Hepatocyte (in vitro differentiated cells): ENCODE results near the gene PCYOX1L. TPM values are rescaled to one million over a fixed set of nuclear protein-coding genes. Genes with fewer than 3 reads are reported as not detected.

Source experiments
- DNase-seq: peaks from one replicate; pipeline ENCODE4 v3.0.0-alpha.2; 2016; ENCODE audit warnings: low spot score
- H2AFZ ChIP-seq: fragments of 200-600 bp; sonication (generic); 2 replicates; pipeline ENCODE4 v1.6.0; 2016; ENCODE audit warnings: antibody characterized with exemption, mild to moderate bottlenecking
- H3K27ac ChIP-seq: fragments of 200-600 bp; sonication (generic); 2 replicates; pipeline ENCODE4 v1.5.1; 2016; ENCODE audit warnings: mild to moderate bottlenecking
- H3K27me3 ChIP-seq: fragments of 200-600 bp; sonication (generic); 2 replicates; pipeline ENCODE4 v1.6.1; 2016
- H3K36me3 ChIP-seq: fragments of 200-600 bp; sonication (generic); replicated peaks from 2 replicates; pipeline ENCODE4 v1.5.1; 2016; ENCODE audit warnings: low read depth; ENCODE audit not compliant: insufficient read depth
- H3K4me1 ChIP-seq: fragments of 200-600 bp; sonication (generic); 2 replicates; pipeline ENCODE4 v1.5.1; 2016; ENCODE audit warnings: mild to moderate bottlenecking, moderate library complexity; ENCODE audit not compliant: insufficient read depth
- H3K4me2 ChIP-seq: fragments of 200-600 bp; sonication (generic); 2 replicates; pipeline ENCODE4 v1.6.0; 2016
- H3K4me3 ChIP-seq: fragments of 200-600 bp; sonication (generic); 2 replicates; pipeline ENCODE4 v1.5.1; 2016; ENCODE audit warnings: mild to moderate bottlenecking
- H3K79me2 ChIP-seq: fragments of 200-600 bp; sonication (generic); 2 replicates; pipeline ENCODE4 v1.6.0; 2017; ENCODE audit warnings: mild to moderate bottlenecking
- H3K9me2 ChIP-seq: fragments of 200-600 bp; sonication (generic); replicated peaks from 2 replicates; pipeline ENCODE4 v1.6.0; 2017; ENCODE audit warnings: mild to moderate bottlenecking; ENCODE audit not compliant: insufficient read depth
- H3K9me3 ChIP-seq: fragments of 200-600 bp; sonication (generic); 2 replicates; pipeline ENCODE4 v1.5.1; 2016; ENCODE audit warnings: low read depth, mild to moderate bottlenecking
- H4K20me1 ChIP-seq: fragments of 200-600 bp; sonication (generic); 2 replicates; pipeline ENCODE4 v1.6.0; 2016; ENCODE audit warnings: mild to moderate bottlenecking; ENCODE audit not compliant: insufficient read depth, poor library complexity, severe bottlenecking
- EZH2 ChIP-seq: fragments of 200-600 bp; sonication (generic); IDR thresholded peaks from 2 replicates; pipeline ENCODE4 v1.6.1; 2016; ENCODE audit warnings: antibody characterized with exemption, mild to moderate bottlenecking, borderline replicate concordance
- EZH2phosphoT487 ChIP-seq: fragments of 200-600 bp; sonication (generic); IDR thresholded peaks from one replicate; pipeline ENCODE4 v1.6.1; 2018; ENCODE audit warnings: antibody characterized with exemption, mild to moderate bottlenecking, low read depth, moderate library complexity; ENCODE audit not compliant: unreplicated experiment, severe bottlenecking
- WGBS: methylation state at CpG from one replicate; pipeline ENCODE4 v1.1.6; 2016; ENCODE audit warnings: low lambda C conversion rate; ENCODE audit errors: missing lambda C conversion rate; 5-methylcytosine and 5-hydroxymethylcytosine counted together
- polyA plus RNA-seq: library from polyadenylated mRNA; unstranded; fragments of >200 nt; fragmentation: Nextera tagmentation; extraction: Ambion mirVana; gene quantifications from 2 replicates; pipeline ENCODE4 v1.2.1, GENCODE V29; 2016
- total RNA-seq: library from RNA; depleted of rRNA; stranded (reverse); fragments of >200 nt; gene quantifications from 2 replicates; pipeline ENCODE4 v1.2.3, GENCODE V29; 2014
- TF ChIP-seq, protein P1 (sequence below): fragments of 200-600 bp; sonication (generic); IDR thresholded peaks from 2 replicates; pipeline ENCODE4 v1.5.1; 2016; ENCODE audit warnings: antibody characterized with exemption, mild to moderate bottlenecking; ENCODE audit not compliant: poor library complexity

Gene PCYOX1L
- total and polyA plus RNA-seq, 2 experiments from 2014 or later: 9.1 to 14.4 TPM

DNA sequence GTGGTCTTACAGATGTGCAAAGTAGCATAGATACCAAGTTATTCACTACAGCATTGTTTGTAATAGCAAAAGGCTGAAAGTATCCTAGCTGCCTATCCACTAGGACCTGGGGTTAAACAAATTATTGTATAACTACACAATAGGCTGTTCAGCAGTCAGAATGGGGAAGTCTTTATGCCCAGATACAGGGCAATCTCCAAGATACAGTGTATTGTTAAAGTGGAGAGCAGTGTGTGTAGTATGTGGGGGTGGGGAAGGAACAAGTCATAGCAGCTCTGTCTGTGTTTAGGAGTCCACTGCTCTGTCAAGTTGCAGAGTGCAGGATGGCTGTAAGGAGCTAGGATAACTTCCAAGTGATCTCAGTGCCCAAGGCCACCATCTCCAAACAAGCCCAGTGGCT is 5.5 kb downstream of the PCYOX1L start:
- H3K79me2 ChIP-seq: no peaks in the 10 kb centered on the region
- no peaks in the 10 kb centered on the region for H3K9me3 ChIP-seq
- H3K9me2 ChIP-seq: no peaks in the 10 kb centered on the region
- H3K27ac ChIP-seq: no peak overlapping the region
- no peak overlapping the region for H3K4me2 ChIP-seq
- TF ChIP-seq EZH2 (no peak), EZH2phosphoT487 (no peak)
- TF ChIP-seq, protein P1, sequence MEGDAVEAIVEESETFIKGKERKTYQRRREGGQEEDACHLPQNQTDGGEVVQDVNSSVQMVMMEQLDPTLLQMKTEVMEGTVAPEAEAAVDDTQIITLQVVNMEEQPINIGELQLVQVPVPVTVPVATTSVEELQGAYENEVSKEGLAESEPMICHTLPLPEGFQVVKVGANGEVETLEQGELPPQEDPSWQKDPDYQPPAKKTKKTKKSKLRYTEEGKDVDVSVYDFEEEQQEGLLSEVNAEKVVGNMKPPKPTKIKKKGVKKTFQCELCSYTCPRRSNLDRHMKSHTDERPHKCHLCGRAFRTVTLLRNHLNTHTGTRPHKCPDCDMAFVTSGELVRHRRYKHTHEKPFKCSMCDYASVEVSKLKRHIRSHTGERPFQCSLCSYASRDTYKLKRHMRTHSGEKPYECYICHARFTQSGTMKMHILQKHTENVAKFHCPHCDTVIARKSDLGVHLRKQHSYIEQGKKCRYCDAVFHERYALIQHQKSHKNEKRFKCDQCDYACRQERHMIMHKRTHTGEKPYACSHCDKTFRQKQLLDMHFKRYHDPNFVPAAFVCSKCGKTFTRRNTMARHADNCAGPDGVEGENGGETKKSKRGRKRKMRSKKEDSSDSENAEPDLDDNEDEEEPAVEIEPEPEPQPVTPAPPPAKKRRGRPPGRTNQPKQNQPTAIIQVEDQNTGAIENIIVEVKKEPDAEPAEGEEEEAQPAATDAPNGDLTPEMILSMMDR: no peak
- H3K4me1 ChIP-seq: peaks cover 2% of the 10 kb centered on the region
- no peak overlapping the region for H3K4me3 ChIP-seq
- no peak for DNase-seq
- no peaks in the 10 kb centered on the region for H3K27me3 ChIP-seq
- no peaks in the 10 kb centered on the region for H4K20me1 ChIP-seq
- H3K36me3 ChIP-seq: no peaks in the 10 kb centered on the region
- no peak overlapping the region for H2AFZ ChIP-seq

DNA sequence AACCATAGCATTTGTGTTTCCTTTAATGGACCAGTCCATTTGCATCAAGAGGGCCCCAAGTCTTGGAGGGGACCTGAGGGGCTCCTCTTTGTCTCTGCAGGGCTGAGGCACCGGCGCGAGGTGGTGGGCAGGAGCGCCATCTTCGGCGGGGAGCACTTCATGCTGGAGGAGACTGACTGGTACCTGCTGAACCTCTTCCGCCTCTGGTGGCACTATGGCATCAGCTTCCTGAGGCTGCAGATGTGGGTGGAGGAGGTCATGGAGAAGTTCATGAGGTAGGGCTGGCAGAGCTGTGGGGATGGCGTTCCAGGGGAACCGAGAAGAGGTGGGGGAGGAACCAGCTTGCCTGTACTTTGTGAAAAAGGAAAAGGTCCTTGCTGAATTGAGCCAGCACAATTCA is 6.1 kb downstream of the PCYOX1L start:
- H4K20me1 ChIP-seq: no peaks in the 10 kb centered on the region
- WGBS: 94% methylated on average over 9 of the region's 9 CpGs
- H3K27me3 ChIP-seq: no peaks in the 10 kb centered on the region
- H3K27ac ChIP-seq: no peak overlapping the region
- no peak for DNase-seq
- no peaks in the 10 kb centered on the region for H3K79me2 ChIP-seq
- no peaks in the 10 kb centered on the region for H3K36me3 ChIP-seq
- no peak overlapping the region for H2AFZ ChIP-seq
- TF ChIP-seq EZH2phosphoT487 (no peak), EZH2 (no peak)
- TF ChIP-seq, protein P1: no peak
- H3K4me3 ChIP-seq: no peak overlapping the region
- H3K4me2 ChIP-seq: no peak overlapping the region
- H3K9me3 ChIP-seq: no peaks in the 10 kb centered on the region
- no peaks in the 10 kb centered on the region for H3K4me1 ChIP-seq
- H3K9me2 ChIP-seq: no peaks in the 10 kb centered on the region

DNA sequence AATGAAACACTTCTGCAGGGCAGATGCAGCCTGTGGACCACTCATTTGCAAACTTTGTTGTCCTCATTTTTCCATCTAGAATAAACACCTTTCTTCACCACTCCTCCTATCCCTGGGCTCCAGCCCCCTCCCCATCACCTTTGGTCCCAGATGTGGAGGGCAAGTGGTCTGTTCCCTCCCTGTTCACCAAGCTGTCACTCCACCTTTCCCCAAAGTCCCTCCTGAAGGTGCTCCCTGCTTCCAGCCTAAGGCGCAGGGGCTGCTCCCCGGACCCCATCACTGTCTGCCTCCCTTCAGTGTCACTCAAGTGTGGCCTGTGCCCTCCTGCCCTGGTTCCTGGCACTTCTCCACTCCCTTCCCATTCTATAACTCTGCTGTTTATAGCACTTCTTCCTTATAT is 6.9 kb downstream of the PCYOX1L start:
- Histone ChIP-seq H3K9me3 (no peaks in the 10 kb centered on the region), H3K9me2 (no peaks in the 10 kb centered on the region), H3K4me1 (no peaks in the 10 kb centered on the region), H3K27me3 (no peaks in the 10 kb centered on the region), H3K36me3 (no peaks in the 10 kb centered on the region), H3K79me2 (no peaks in the 10 kb centered on the region), H4K20me1 (no peaks in the 10 kb centered on the region), H3K4me3 (no peak overlapping the region), H2AFZ (no peak overlapping the region), H3K4me2 (no peak overlapping the region), H3K27ac (no peak overlapping the region)
- 94% methylated on average over 2 of the region's 2 CpGs for WGBS
- TF ChIP-seq EZH2 (no peak), EZH2phosphoT487 (no peak)
- TF ChIP-seq, protein P1: no peak
- DNase-seq: no peak

DNA sequence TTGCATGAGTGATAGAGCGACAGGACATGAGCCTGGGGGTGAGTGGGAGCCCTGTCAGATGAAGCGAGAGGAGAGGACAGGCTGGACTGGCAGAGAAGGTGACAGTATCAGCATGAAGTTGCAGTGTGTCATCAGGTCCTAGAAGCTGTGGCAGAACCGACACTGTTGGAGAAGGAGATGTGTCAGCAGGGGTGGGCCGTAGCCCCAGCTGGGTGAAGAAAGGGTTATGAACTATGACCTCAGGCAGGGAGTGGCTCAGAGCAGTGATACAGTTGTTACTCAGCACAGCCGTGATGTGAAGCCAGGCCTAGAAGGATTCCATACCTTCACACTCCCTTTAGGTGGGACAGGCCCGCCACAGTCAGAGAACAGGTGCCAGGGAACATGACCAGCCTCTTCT is 7.6 kb downstream of the PCYOX1L start:
- no peaks in the 10 kb centered on the region for H3K79me2 ChIP-seq
- 87% methylated on average over 6 of the region's 6 CpGs for WGBS
- H3K27ac ChIP-seq: no peak overlapping the region
- no peaks in the 10 kb centered on the region for H3K9me3 ChIP-seq
- no peak for TF ChIP-seq EZH2
- TF ChIP-seq, protein P1: no peak
- TF ChIP-seq EZH2phosphoT487: no peak
- no peak for DNase-seq
- H3K36me3 ChIP-seq: no peaks in the 10 kb centered on the region
- H3K4me2 ChIP-seq: no peak overlapping the region
- no peaks in the 10 kb centered on the region for H3K4me1 ChIP-seq
- H2AFZ ChIP-seq: no peak overlapping the region
- H3K9me2 ChIP-seq: no peaks in the 10 kb centered on the region
- no peaks in the 10 kb centered on the region for H4K20me1 ChIP-seq
- H3K27me3 ChIP-seq: no peaks in the 10 kb centered on the region
- no peak overlapping the region for H3K4me3 ChIP-seq
